Caco-2 (cell line): ENCODE data around the gene DDX27. TPM values are rescaled to one million over a fixed set of nuclear protein-coding genes. Genes with fewer than 3 reads are reported as not detected.
A peak's percentile ranks its signal among the peaks of the same experiment; 100 is the strongest.

Source experiments
- BruUV-seq: library from RNA; stranded (reverse); fragments of 400-500 nt; replicated peaks from 2 replicates; lab custom pipeline; 2021; lab: Mats Ljungman, UMichigan
- CTCF ChIA-PET: fragments of 300-600 bp; sonication (Branson Sonifier 250); formaldehyde crosslinking; loops from one replicate; lab custom pipeline; 2022; ENCODE audit warnings: antibody characterized with exemption; lab: Charles Lee
- POLR2A ChIA-PET: fragments of 300-600 bp; sonication (Branson Sonifier 250); formaldehyde crosslinking; loops from one replicate; lab custom pipeline; 2022; ENCODE audit warnings: antibody characterized with exemption; lab: Charles Lee
- DNase-seq, 2 experiments: peaks; one replicate each; pipeline versions ENCODE4 v3.0.0 to v3.0.0-alpha.2; 2020 to 2022
- H3K27me3 ChIP-seq: replicated peaks from 2 replicates; pipeline ENCODE4 v1.6.0; 2011; ENCODE audit warnings: low read length; ENCODE audit not compliant: control insufficient read depth, insufficient read depth
- H3K36me3 ChIP-seq: 2 replicates; pipeline ENCODE4 v1.5.1; 2011; ENCODE audit warnings: low read length; ENCODE audit not compliant: control insufficient read depth, insufficient read depth
- H3K4me1 ChIP-seq: fragments of 250-450 bp; sonication (Bioruptor Pico); 2 replicates; pipeline ENCODE4 v1.5.1; 2020; ENCODE audit warnings: mild to moderate bottlenecking
- H3K4me3 ChIP-seq: 2 replicates; pipeline ENCODE4 v1.5.1; 2011; ENCODE audit warnings: low read depth, mild to moderate bottlenecking, control low read depth, low read length
- H3K9me3 ChIP-seq: fragments of 250-450 bp; sonication (Bioruptor Pico); 2 replicates; pipeline ENCODE4 v1.5.1; 2020; ENCODE audit warnings: mild to moderate bottlenecking, moderate library complexity
- H3K27ac Mint-ChIP-seq: one replicate; pipeline ENCODE4 v1.8.0; 2022; ENCODE audit warnings: mixed read lengths; ENCODE audit not compliant: unreplicated experiment
- H3K27me3 Mint-ChIP-seq: one replicate; pipeline ENCODE4 v1.8.0; 2022; ENCODE audit warnings: mixed read lengths; ENCODE audit not compliant: insufficient read depth, unreplicated experiment
- H3K36me3 Mint-ChIP-seq: one replicate; pipeline ENCODE4 v1.8.0; 2022; ENCODE audit warnings: mild to moderate bottlenecking, mixed read lengths; ENCODE audit not compliant: insufficient read depth, unreplicated experiment
- H3K4me1 Mint-ChIP-seq: one replicate; pipeline ENCODE4 v1.8.0; 2022; ENCODE audit warnings: low read depth, mixed read lengths; ENCODE audit not compliant: unreplicated experiment
- H3K4me3 Mint-ChIP-seq: one replicate; pipeline ENCODE4 v1.8.0; 2022; ENCODE audit warnings: mild to moderate bottlenecking, moderate library complexity, mixed read lengths; ENCODE audit not compliant: unreplicated experiment
- H3K9me3 Mint-ChIP-seq: one replicate; pipeline ENCODE4 v1.8.0; 2022; ENCODE audit warnings: mixed read lengths; ENCODE audit not compliant: unreplicated experiment
- intact Hi-C: fragments of 100-400 bp; cut with micrococcal nuclease; formaldehyde crosslinking; loops from one replicate; pipeline ENCODE4 v1.10.0; 2022; ENCODE audit not compliant: unreplicated experiment
- total RNA-seq: library from RNA; stranded (reverse); gene quantifications from 2 replicates; pipeline ENCODE4 v1.2.3, GENCODE V29; 2022
- TF ChIP-seq, protein P1 (sequence below), 2 experiments: fragments of 200-600 bp in 1 of 2; IDR thresholded peaks; 1 replicate in 1 of 2; 2 replicates in 1 of 2; pipeline versions ENCODE4 v1.5.1 to v1.8.0; 2011 to 2022; ENCODE audit warnings: antibody characterized with exemption in 1 of 2, control low read depth in 1 of 2, inconsistent platforms in 1 of 2, low read depth in 1 of 2, low read length in 1 of 2, mild to moderate bottlenecking in 1 of 2, moderate library complexity in 1 of 2; ENCODE audit not compliant: insufficient read depth in 1 of 2, severe bottlenecking in 1 of 2, unreplicated experiment in 1 of 2

The DDX27 gene
- total RNA-seq, 1 experiment from 2014 or later = 148 TPM

GRCh38 chr20:49268600-49269365, 49.6 kb downstream of the DDX27 start:
- Mint-ChIP-seq H3K27ac (no peak overlapping the region), H3K9me3 (no peaks in the 10 kb centered on the region), H3K36me3 (peaks cover 92% of the 10 kb centered on the region), H3K4me3 (no peak overlapping the region), H3K4me1 (peaks cover 7% of the 10 kb centered on the region), H3K27me3 (no peaks in the 10 kb centered on the region)
- Histone ChIP-seq H3K4me1 (peaks cover 6% of the 10 kb centered on the region; the same call in 1 of the 2 replicates), H3K27me3 (no peaks in the 10 kb centered on the region), H3K9me3 (no peaks in the 10 kb centered on the region), H3K4me3 (no peak overlapping the region), H3K36me3 (0 out of 2 replicates have a peak, but pooled peaks cover 2% of the 10 kb centered on the region)
- ChIA-PET CTCF (no interaction called here), POLR2A (interaction anchor here (0.6 to 0.8 kb wide), 2 partner anchors 16 to 109 kb away, joined by 3 to 6 read pairs; no protein-coding TSS in a partner anchor)
- no TSS peak for BruUV-seq
- no peak for DNase-seq
- TF ChIP-seq, protein P1, sequence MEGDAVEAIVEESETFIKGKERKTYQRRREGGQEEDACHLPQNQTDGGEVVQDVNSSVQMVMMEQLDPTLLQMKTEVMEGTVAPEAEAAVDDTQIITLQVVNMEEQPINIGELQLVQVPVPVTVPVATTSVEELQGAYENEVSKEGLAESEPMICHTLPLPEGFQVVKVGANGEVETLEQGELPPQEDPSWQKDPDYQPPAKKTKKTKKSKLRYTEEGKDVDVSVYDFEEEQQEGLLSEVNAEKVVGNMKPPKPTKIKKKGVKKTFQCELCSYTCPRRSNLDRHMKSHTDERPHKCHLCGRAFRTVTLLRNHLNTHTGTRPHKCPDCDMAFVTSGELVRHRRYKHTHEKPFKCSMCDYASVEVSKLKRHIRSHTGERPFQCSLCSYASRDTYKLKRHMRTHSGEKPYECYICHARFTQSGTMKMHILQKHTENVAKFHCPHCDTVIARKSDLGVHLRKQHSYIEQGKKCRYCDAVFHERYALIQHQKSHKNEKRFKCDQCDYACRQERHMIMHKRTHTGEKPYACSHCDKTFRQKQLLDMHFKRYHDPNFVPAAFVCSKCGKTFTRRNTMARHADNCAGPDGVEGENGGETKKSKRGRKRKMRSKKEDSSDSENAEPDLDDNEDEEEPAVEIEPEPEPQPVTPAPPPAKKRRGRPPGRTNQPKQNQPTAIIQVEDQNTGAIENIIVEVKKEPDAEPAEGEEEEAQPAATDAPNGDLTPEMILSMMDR (IDR thresholded peaks at IDR 0.05; ENCODE audit: insufficient read depth in 1 of 2, low read depth in 1 of 2, low read length in 1 of 2, severe bottlenecking in 1 of 2, unreplicated experiment in 1 of 2) = no peak
- intact Hi-C loops = no loop called here

DNA sequence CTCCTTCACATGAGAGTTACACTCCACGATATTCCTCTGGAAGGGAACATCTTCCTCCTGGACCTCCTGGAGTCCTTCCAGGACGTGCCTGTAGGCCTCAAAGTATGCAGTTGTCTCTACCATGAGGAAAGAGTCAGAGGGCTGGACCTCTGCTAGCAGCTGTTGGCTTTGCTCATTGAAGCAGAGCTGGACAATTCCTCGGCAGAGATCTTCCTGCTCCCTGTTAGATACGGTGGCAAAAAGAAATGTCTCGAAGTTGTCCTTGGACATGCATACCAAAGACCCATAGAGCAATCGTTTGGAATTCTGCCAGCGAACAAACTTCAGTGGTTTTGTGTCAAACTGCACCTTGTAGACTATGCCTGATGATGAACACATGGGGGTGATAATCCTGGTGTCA, 51.0 kb downstream of the DDX27 start:
- no peak overlapping the region for H3K4me3 Mint-ChIP-seq
- no peak overlapping the region for H3K27ac Mint-ChIP-seq
- peaks cover 7% of the 10 kb centered on the region for H3K4me1 Mint-ChIP-seq
- intact Hi-C loops = no loop called here
- no peaks in the 10 kb centered on the region for H3K27me3 Mint-ChIP-seq
- Histone ChIP-seq H3K36me3 (peaks cover 4% of the 10 kb centered on the region), H3K9me3 (no peaks in the 10 kb centered on the region), H3K27me3 (no peaks in the 10 kb centered on the region), H3K4me1 (peaks cover 6% of the 10 kb centered on the region; the same call in 1 of the 2 replicates), H3K4me3 (no peak overlapping the region)
- H3K9me3 Mint-ChIP-seq = no peaks in the 10 kb centered on the region
- H3K36me3 Mint-ChIP-seq = peaks cover 88% of the 10 kb centered on the region
- peak in 1 of 2 experiments; percentile 30 for DNase-seq
- TSS peak; percentile 1 for BruUV-seq
- POLR2A ChIA-PET = no interaction called here
- CTCF ChIA-PET = no interaction called here
- TF ChIP-seq, protein P1 (IDR thresholded peaks at IDR 0.05; ENCODE audit: insufficient read depth in 1 of 2, low read depth in 1 of 2, low read length in 1 of 2, severe bottlenecking in 1 of 2, unreplicated experiment in 1 of 2) = no peak

DNA sequence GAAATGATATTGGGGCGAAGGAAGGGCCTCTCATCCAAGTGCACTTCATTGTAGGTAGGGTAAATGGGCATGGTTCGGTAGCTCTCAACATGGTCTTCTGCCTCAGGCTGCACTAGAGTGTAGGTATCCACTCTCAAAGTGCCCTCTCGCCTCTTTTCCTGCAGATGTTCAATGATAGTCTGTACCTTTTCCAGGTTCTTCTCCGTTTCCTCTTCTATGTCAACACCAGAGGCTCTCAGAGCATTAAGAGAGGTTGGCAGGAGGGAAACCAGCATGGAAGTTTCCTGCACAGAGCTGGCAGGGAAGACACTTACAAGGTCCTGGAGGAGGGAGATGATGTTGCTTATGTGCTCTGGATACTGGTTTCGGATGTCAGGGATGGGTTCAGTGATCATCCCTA, 51.5 kb downstream of the DDX27 start:
- peaks cover 88% of the 10 kb centered on the region for H3K36me3 Mint-ChIP-seq
- no peaks in the 10 kb centered on the region for H3K27me3 ChIP-seq
- H3K27ac Mint-ChIP-seq = no peak overlapping the region
- intact Hi-C loops = no loop called here
- peak in 1 of 2 experiments; percentile 22 for DNase-seq
- ChIA-PET POLR2A (no interaction called here), CTCF (no interaction called here)
- no peaks in the 10 kb centered on the region for H3K9me3 ChIP-seq
- no peak overlapping the region for H3K4me3 ChIP-seq
- BruUV-seq = no TSS peak
- no peaks in the 10 kb centered on the region for H3K9me3 Mint-ChIP-seq
- H3K36me3 ChIP-seq = peaks cover 7% of the 10 kb centered on the region
- peaks cover 7% of the 10 kb centered on the region for H3K4me1 Mint-ChIP-seq
- no peak overlapping the region for H3K4me3 Mint-ChIP-seq
- H3K4me1 ChIP-seq = peaks cover 7% of the 10 kb centered on the region; the same call in 1 of the 2 replicates
- H3K27me3 Mint-ChIP-seq = no peaks in the 10 kb centered on the region
- TF ChIP-seq, protein P1 (IDR thresholded peaks at IDR 0.05; ENCODE audit: insufficient read depth in 1 of 2, low read depth in 1 of 2, low read length in 1 of 2, severe bottlenecking in 1 of 2, unreplicated experiment in 1 of 2) = no peak
